Prostate gland (tissue), 2 donors: ENCODE measurements around the gene CD274.

Experiments
- CTCF ChIP-seq, 4 experiments: fragments of 200-600 bp in 2 of 4; fragments of 450-650 bp in 2 of 4; sonication (generic) in 2 of 4; IDR thresholded peaks; 1 replicate in 3 of 4; 2 replicates in 1 of 4; pipeline ENCODE4 v1.5.1; 2016 to 2019; ENCODE audit warnings: antibody characterized with exemption in 4 of 4, mild to moderate bottlenecking in 2 of 4, moderate library complexity in 2 of 4
- POLR2A ChIP-seq: fragments of 450-650 bp; IDR thresholded peaks from one replicate; pipeline ENCODE4 v1.6.1; 2016; ENCODE audit warnings: antibody characterized with exemption, mild to moderate bottlenecking
- POLR2AphosphoS5 ChIP-seq: sonication (generic); formaldehyde crosslinking; IDR thresholded peaks from one replicate; pipeline ENCODE4 v1.6.1; 2017; ENCODE audit warnings: antibody characterized with exemption

- no peak for TF ChIP-seq POLR2A
- no peak for TF ChIP-seq CTCF (IDR thresholded peaks at IDR 0.05)
- no peak for TF ChIP-seq POLR2AphosphoS5
Measured at GRCh38 chr9:5513966-5514616, 63.7 kb downstream of the CD274 start.
